Gastrocnemius medialis (tissue), 4 donors: ENCODE measurements around the gene NPY4R.
"Not testable (repeated sequence)": the region's sequence is repeated elsewhere in the genome, so short reads cannot be mapped to it uniquely, and the experiment has no call there.

Experiments used
- CTCF ChIP-seq, 5 experiments: fragments of 450-650 bp in 3 of 5; fragments of 200-600 bp in 2 of 5; sonication (generic) in 2 of 5; IDR thresholded peaks in 4 of 5; conservative IDR thresholded peaks in 1 of 5; 1 replicate in 4 of 5; 2 replicates in 1 of 5; pipeline ENCODE4 v1.5.1; 2016 to 2019; ENCODE audit warnings: antibody characterized with exemption in 5 of 5, mild to moderate bottlenecking in 3 of 5, moderate library complexity in 3 of 5
- POLR2A ChIP-seq, 2 donors: fragments of 450-650 bp; IDR thresholded peaks; one replicate each; pipeline ENCODE4 v1.6.1; 2017; ENCODE audit warnings: antibody characterized with exemption in 2 of 2, mild to moderate bottlenecking in 2 of 2, moderate library complexity in 2 of 2

GRCh38 chr10:46490285-46490684 lies 24.5 kb upstream of the NPY4R start:
- not testable (repeated sequence) for TF ChIP-seq POLR2A (IDR thresholded peaks at IDR 0.05); CTCF (IDR thresholded peaks at IDR 0.05 in 4 of 5, conservative IDR thresholded peaks at IDR 0.05 in 1 of 5)
